Neuron (in vitro differentiated cells): Measurements from ENCODE around the gene ZNF367.
"Not testable (repeated sequence)": the region's sequence is repeated elsewhere in the genome, so short reads cannot be mapped to it uniquely, and the experiment has no call there.

Source experiments
- H2AFZ ChIP-seq: one replicate; pipeline ENCODE4 v1.6.1; 2013; ENCODE audit warnings: low read depth, mild to moderate bottlenecking, inconsistent platforms, low read length, moderate library complexity
- H3K27me3 ChIP-seq: one replicate; pipeline ENCODE4 v1.6.1; 2013; ENCODE audit warnings: low read length; ENCODE audit not compliant: insufficient read depth
- H3K36me3 ChIP-seq: one replicate; pipeline ENCODE4 v1.6.1; 2013; ENCODE audit warnings: low read length; ENCODE audit not compliant: insufficient read depth
- H3K4me1 ChIP-seq: one replicate; pipeline ENCODE4 v1.6.1; 2013; ENCODE audit warnings: low read length; ENCODE audit not compliant: insufficient read depth
- H3K4me3 ChIP-seq: 2 replicates; pipeline ENCODE4 v1.5.1; 2013; ENCODE audit warnings: mild to moderate bottlenecking, low read length, moderate library complexity
- H3K9me3 ChIP-seq: one replicate; pipeline ENCODE4 v1.6.1; 2013; ENCODE audit warnings: low read length

The ZNF367 gene

DNA sequence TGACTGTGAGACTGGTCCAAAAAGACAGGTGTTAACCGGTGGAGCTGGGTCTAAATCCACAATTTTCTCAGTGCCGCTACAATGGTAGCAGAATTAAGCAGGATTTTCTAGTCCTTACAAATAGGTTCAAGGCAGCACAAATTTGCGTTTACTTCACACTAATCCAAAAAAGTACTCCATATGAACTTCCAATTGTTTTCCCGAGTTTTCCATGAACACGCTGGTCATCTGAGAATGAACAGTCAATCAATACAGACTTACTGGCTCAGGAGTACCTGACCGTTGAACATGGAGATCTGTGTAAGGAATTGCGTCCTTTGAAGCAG is 35.4 kb downstream of the ZNF367 start:
- Histone ChIP-seq H3K4me3 (peak overlapping the region; percentile 77), H3K36me3 (peaks cover 24% of the 10 kb centered on the region), H3K27me3 (no peaks in the 10 kb centered on the region), H3K4me1 (peaks cover 16% of the 10 kb centered on the region), H2AFZ (peak overlapping the region; percentile 50), H3K9me3 (peaks cover 2% of the 10 kb centered on the region)

DNA sequence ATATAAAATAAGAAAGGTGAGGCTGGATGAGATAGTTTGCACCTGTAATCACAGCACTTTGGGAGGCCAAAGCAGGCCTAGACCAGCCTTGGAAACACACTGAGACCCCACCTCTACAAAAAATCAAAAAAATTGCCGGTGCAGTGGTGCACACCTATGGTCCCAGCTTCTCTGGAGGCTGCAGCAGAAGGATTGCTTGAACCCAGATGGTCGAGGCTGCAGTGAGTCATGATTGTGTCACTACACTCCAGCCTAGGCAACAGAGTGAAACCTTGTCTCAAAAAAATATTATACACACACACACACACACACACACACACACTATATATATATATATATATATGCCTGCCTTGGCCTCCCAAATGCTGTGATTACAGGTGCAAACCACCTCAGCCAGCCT is 36.0 kb downstream of the ZNF367 start:
- peaks cover 22% of the 10 kb centered on the region for H3K4me1 ChIP-seq
- H3K9me3 ChIP-seq = peaks cover 2% of the 10 kb centered on the region
- peaks cover 18% of the 10 kb centered on the region for H3K36me3 ChIP-seq
- no peaks in the 10 kb centered on the region for H3K27me3 ChIP-seq
- H3K4me3 ChIP-seq = peak overlapping the region; percentile 77
- H2AFZ ChIP-seq = no peak overlapping the region

DNA sequence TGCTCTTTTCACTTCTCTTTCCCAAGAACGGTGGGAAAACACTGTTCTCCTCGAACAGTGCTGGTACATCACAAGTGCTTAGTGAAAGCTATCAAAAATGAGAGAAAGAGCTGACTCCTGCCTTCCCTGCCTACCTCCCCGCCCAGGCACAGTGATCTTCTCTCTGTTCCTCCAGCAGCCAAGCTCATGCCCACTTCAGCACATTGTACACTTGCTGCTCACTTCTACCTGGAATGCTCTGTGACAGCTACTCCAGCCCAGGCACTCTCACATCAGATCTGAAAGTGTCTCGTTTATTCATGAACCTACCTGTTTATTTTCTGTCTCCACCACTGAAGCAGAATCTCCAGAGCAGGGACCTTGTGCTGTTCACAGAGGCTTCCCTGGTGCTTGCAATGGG is 36.5 kb downstream of the ZNF367 start:
- no peak overlapping the region for H2AFZ ChIP-seq
- H3K4me3 ChIP-seq = no peak overlapping the region
- peaks cover 13% of the 10 kb centered on the region for H3K36me3 ChIP-seq
- H3K4me1 ChIP-seq = peaks cover 23% of the 10 kb centered on the region
- peaks cover 2% of the 10 kb centered on the region for H3K9me3 ChIP-seq
- no peaks in the 10 kb centered on the region for H3K27me3 ChIP-seq

DNA sequence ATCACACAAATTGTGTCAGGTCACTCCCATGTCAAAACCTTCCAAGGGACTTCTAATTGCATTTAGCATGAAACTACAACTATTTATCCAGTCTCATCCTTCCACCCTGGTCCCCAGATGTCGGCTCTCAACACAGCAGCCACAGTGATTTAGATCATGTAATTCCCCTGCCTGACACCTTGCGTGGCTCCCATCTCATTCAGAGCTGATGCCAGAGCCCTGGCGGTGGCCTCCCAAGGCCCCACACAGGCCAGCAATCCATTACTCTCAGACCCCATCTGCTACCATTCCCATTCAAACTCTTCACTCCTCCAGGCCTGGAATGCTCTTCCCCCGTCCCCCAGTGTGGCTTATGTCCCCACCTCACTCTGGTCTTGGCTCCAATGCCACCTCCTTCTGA is 37.0 kb downstream of the ZNF367 start:
- no peak overlapping the region for H2AFZ ChIP-seq
- peaks cover 2% of the 10 kb centered on the region for H3K9me3 ChIP-seq
- no peak overlapping the region for H3K4me3 ChIP-seq
- H3K4me1 ChIP-seq = peaks cover 23% of the 10 kb centered on the region
- H3K36me3 ChIP-seq = peaks cover 9% of the 10 kb centered on the region
- H3K27me3 ChIP-seq = no peaks in the 10 kb centered on the region

DNA sequence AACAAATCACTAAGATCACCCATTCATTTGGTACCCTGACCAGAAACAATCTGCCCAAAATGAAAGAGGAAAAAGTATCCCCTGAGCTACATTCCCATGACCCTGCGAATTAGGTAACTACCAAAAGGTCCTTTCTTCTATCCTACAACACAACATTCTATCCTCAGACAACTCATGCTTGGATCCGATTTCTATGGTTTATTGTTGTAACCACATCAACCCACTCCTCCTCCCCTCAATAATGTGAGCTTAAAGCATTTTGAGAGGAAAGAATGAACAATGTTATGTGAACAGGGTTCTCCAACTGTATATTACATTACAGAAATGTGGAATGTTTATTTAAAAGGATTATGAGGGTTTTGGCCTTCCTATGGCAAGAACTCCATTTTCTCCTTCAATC is 38.7 kb downstream of the ZNF367 start:
- Histone ChIP-seq H3K36me3 (peaks cover 2% of the 10 kb centered on the region), H3K9me3 (peaks cover 2% of the 10 kb centered on the region), H3K27me3 (no peaks in the 10 kb centered on the region), H3K4me3 (no peak overlapping the region), H2AFZ (no peak overlapping the region), H3K4me1 (peaks cover 23% of the 10 kb centered on the region)

DNA sequence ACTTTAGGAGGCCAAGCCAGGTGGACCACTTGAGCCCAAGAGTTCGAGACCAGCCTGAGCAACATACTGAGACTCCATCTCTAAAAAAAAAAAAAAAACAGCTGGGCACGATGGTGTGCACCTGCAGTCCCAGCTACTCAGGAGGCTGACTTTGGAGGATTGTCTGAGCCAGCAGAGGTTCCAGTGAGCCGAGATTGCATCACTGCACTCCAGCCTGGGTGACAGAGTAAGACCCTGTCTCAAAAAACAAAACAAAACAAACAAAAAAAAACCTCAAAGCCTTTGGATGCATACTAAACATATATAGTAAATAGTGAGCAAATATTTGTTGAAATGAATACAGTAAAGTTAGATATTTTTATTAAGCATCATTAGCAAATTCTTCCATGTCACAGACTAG is 40.0 kb downstream of the ZNF367 start:
- H3K36me3 ChIP-seq = peaks cover 2% of the 10 kb centered on the region

DNA sequence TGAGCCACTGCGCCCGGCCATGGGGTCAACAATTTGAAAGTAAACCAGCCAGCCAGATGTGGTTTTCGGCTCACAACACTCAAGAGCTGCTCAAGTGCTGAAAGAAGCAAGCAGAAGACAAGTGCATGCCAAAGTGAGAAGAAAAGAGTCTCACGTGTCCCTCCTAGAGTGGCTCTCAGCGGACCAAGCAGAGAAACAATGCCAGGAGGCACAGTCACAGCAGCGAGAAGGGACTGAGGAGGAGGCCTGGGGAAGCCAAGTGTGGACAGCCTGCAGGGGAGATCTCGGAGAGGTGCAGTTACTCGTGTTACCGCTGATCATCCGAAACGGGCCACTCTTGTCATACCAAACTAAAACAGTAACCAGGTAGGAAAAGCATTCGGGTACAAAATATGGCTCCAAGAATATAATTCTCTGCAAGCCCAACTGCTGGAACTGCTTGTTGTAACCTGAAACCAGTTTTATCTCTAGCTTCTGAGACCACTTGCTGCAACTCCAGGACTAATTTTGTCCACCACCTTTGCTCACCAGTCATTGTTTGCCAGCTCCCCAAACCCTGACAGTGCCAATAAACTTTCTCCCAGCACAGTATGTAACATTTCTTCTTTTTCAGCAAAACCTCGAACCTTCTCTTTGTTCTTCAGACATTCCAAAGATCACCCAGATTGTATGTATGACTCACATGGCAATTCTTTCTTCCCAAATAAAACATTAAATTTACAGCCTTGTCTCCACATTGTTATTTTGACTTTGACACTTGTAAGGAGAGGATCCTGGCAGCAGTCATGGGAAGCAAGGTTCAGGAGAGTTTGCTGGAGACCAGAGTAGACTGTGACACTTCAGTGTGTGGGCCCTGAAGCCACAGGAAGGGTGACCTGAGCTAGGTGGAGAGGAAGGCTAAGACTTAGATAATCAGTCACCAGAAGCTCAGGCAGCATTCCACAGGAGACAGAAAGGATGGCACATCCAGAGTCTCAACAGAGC is 41.0 kb downstream of the ZNF367 start:
- Histone ChIP-seq H3K4me1 (peaks cover 15% of the 10 kb centered on the region), H3K27me3 (no peaks in the 10 kb centered on the region), H3K4me3 (no peak overlapping the region), H3K9me3 (peaks cover 2% of the 10 kb centered on the region), H3K36me3 (peaks cover 2% of the 10 kb centered on the region), H2AFZ (no peak overlapping the region)

More for the DNA sequence above, 40.0 kb downstream of the ZNF367 start:
- H3K4me3 ChIP-seq = no peak overlapping the region
- no peaks in the 10 kb centered on the region for H3K27me3 ChIP-seq
- peaks cover 23% of the 10 kb centered on the region for H3K4me1 ChIP-seq
- H2AFZ ChIP-seq = no peak overlapping the region
- peaks cover 2% of the 10 kb centered on the region for H3K9me3 ChIP-seq

DNA sequence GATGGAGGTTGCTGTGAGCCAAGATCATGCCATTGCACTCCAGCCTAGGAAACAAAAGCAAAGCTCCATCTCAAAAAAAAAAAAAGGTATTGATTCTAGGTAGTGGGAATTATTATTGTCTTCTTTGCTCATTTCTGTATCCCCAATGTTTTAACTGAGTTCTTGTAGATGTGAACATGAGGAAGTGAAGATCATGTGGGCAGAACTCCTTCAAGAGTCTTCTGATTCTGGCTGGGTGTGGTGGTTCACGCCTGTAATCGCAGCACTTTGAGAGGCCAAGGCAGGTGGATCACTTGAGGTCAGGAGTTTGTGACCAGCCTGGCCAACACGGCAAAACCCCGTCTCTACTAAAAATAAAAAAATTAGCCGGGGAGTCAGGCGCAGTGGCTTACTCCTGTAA is 42.7 kb downstream of the ZNF367 start:
- peaks cover 12% of the 10 kb centered on the region for H3K4me1 ChIP-seq
- not testable (repeated sequence) for H3K9me3 ChIP-seq, H3K4me3 ChIP-seq, H3K36me3 ChIP-seq, H2AFZ ChIP-seq, H3K27me3 ChIP-seq

DNA sequence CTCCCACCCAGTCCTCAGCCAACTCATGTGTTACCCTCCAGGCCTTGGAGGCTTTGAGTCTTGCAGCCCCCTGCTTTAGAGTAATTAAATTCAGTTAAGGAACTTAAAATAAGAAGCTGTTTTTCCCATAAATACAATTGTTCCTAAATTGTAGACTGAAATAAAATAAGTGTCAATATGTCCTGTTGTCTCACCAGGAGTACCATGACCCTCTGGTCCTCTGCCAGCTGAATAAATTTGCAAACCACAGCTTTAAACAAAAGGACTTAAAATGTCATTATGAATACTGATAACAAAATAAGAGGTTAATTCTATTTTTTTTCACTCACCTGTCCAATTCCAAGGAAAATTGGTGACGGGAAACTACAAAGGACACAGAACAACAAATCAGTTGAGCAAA is 50.2 kb downstream of the ZNF367 start:
- H3K36me3 ChIP-seq = peaks cover 8% of the 10 kb centered on the region
- peaks cover 6% of the 10 kb centered on the region for H3K9me3 ChIP-seq

DNA sequence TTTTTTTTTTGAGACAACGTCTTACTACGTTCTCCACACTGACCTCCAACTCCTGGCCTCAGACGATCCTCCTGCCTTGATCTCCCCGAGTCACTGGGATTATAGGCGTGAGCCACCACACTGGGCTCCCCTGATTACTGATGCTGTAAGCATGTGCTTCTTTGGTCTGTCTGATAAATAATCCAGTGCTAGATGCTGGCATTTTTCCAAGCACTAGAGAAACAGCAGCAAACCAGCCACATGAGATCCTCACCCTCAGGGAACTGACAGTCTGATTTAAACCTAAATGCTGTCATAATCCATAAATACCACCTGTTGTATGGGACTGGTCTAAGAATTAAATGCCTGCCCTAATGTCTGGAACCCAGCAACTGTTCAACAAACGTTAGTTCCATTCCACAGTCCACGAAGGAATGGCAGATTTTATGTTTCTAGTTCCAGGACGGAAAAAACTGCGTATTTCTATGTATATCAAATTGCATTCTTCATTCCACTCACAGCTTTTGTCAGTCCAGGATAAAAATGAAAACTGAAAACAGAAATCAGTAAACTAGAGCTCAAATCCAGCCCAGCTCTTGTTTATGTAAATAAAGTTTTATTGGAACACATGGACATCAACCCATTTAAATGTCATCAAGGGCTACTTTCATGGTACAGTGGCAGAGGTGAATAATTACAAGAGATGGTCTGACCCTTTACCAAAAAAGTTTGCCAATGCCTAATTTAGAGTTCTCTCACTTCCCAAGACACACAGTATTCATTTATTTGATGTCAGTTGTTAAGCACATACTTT is 54.8 kb downstream of the ZNF367 start:
- peaks cover 18% of the 10 kb centered on the region for H3K36me3 ChIP-seq
- H2AFZ ChIP-seq = no peak overlapping the region
- H3K4me3 ChIP-seq = no peak overlapping the region
- no peaks in the 10 kb centered on the region for H3K4me1 ChIP-seq
- H3K27me3 ChIP-seq = no peaks in the 10 kb centered on the region
- H3K9me3 ChIP-seq = peaks cover 4% of the 10 kb centered on the region

More for the DNA sequence above, 50.2 kb downstream of the ZNF367 start:
- Histone ChIP-seq H3K4me3 (no peak overlapping the region), H2AFZ (no peak overlapping the region), H3K27me3 (no peaks in the 10 kb centered on the region), H3K4me1 (no peaks in the 10 kb centered on the region)

DNA sequence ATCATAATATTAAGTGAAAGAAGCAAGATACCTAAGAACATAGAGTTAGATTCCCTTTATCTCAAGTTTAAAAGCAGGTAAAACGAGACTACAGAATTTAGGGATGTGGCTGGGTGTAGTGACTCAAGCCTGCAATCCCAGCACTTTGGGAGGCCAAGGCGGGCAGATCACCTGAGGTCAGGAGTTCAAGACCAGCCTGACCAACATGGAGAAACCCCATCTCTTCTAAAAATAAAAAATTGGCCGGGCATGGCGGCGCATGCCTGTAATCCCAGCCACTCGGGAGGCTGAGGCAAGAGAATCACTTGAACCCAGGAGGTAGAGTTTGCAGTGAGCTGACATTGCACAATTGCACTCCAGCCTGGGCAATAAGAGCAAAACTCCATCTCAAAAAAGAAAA is 56.1 kb downstream of the ZNF367 start:
- peaks cover 18% of the 10 kb centered on the region for H3K36me3 ChIP-seq

DNA sequence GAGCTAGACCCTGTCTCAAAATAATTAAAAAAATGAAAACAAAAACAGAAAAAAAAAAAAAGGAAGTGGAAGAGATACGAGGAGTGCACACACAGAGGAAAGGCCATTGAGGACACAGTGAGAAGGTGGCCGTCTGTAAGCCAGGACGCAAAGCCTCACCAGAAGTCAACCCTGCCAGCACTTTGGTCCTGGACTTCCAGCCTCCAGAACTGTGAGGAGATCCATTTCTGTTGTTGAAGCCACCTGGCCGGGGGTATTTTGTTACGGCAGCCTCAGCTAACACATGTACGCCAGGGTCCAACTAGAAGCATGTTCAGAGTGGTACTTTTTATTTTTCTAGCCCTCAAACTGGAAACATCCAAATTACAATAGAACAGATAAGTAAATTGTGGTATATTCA is 56.5 kb downstream of the ZNF367 start:
- H3K9me3 ChIP-seq = peaks cover 2% of the 10 kb centered on the region

More for the DNA sequence above, 56.1 kb downstream of the ZNF367 start:
- not testable (repeated sequence) for H3K9me3 ChIP-seq, H2AFZ ChIP-seq, H3K4me1 ChIP-seq, H3K4me3 ChIP-seq, H3K27me3 ChIP-seq

DNA sequence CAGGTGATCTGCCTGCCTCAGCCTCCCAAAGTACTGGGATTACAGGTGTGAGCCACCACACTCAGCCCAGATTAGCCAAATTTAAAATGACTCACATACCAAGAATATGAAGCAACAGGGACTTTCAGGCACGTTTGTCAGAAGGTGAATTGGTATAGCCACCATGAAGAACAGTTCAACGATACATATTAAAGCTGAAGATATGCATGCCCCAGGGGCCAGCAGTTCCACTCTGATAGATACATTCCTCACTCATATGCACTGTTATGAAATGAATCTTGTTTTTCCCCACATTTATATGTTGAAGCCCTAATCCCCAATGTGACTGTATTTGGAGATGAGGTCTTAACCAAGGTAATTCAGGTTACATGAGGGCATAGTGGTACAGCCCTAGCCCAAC is 57.2 kb downstream of the ZNF367 start:
- no peaks in the 10 kb centered on the region for H3K4me1 ChIP-seq
- no peak overlapping the region for H3K4me3 ChIP-seq
- peaks cover 18% of the 10 kb centered on the region for H3K36me3 ChIP-seq
- H2AFZ ChIP-seq = no peak overlapping the region
- no peaks in the 10 kb centered on the region for H3K27me3 ChIP-seq
- H3K9me3 ChIP-seq = peaks cover 2% of the 10 kb centered on the region

More for the DNA sequence above, 56.5 kb downstream of the ZNF367 start:
- H3K27me3 ChIP-seq = no peaks in the 10 kb centered on the region
- H3K4me1 ChIP-seq = no peaks in the 10 kb centered on the region
- H3K4me3 ChIP-seq = no peak overlapping the region
- H2AFZ ChIP-seq = no peak overlapping the region
- peaks cover 18% of the 10 kb centered on the region for H3K36me3 ChIP-seq
